ENCODE data around the gene RB1. TPM values are rescaled to one million over a fixed set of nuclear protein-coding genes. Genes with fewer than 3 reads are reported as not detected.
"Not testable (repeated sequence)": the region's sequence is repeated elsewhere in the genome, so short reads cannot be mapped to it uniquely, and the experiment has no call there.

Gene RB1
- total RNA-seq, 1 donor from 2014 or later: 35.4 TPM

DNA sequence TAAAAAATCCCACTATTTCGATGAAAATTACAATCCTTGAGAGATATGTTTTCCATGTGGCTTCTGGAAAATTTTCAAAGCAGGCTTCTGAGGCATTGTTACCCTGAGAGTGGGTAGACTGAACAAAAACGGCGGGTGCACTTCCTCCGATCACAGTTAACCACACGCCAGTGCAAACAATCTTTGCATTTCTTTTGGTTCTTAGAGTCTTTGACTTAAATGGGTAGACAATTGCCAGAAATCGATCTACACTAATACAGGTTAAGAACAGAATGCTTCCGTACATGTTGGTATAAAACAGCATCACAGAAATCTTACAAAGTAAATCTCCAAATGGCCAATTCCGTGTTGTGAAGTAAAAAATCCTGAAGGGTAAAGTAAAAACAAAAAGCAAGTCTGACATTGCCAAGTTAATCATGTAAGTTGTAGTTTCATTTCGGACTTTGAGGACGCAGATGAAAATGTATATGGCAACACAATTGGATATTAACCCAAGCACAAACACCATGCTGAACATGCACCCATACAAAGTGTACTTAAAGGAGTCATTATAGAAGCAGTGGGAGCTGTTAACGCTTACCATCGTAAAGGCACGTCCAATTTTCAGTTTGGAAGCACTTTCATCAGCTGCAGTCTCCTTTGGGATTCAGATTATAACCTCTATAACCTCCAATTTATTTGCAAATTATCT lies 108.4 kb downstream of the RB1 start:
- peak overlapping the region; percentile 69 for H3K4me3 ChIP-seq (ENCODE audit: low read depth, low read length)
- DNase-seq (ENCODE audit: low read depth): no peak
- TF ChIP-seq, protein P1, sequence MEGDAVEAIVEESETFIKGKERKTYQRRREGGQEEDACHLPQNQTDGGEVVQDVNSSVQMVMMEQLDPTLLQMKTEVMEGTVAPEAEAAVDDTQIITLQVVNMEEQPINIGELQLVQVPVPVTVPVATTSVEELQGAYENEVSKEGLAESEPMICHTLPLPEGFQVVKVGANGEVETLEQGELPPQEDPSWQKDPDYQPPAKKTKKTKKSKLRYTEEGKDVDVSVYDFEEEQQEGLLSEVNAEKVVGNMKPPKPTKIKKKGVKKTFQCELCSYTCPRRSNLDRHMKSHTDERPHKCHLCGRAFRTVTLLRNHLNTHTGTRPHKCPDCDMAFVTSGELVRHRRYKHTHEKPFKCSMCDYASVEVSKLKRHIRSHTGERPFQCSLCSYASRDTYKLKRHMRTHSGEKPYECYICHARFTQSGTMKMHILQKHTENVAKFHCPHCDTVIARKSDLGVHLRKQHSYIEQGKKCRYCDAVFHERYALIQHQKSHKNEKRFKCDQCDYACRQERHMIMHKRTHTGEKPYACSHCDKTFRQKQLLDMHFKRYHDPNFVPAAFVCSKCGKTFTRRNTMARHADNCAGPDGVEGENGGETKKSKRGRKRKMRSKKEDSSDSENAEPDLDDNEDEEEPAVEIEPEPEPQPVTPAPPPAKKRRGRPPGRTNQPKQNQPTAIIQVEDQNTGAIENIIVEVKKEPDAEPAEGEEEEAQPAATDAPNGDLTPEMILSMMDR (conservative IDR thresholded peaks at IDR 0.05; ENCODE audit: low read depth, low read length): no peak

DNA sequence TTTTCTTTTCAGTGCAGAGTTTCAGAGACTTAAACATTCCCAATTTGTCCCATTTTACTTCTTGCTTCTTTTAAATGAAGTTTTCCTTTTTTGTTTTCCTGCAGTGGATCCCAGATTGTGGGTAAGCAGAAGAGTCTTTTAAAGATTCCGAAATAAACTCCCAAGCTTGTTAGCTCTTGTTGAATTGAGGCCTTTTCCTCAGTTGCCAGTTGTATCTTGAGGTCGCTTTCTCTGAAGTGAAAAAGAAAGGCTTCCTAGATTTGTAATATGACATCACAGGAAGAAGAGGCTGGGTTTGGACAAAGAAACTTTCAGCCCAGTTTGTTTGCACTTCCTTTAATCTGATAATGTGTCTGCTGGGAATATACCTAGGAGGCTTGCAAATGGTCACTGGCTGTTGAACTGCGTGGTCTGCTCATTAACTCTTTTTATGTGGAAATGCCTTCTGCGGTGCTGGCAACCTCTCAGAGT lies 109.4 kb downstream of the RB1 start, which contains the start of gene LPAR6:
TSS of gene LPAR6 (minus strand) at position 233 of the 471 bp plus-strand sequence. CDS start 690 bp downstream, outside the sequence.
- TF ChIP-seq, protein P1 (conservative IDR thresholded peaks at IDR 0.05; ENCODE audit: low read depth, low read length): no peak
- DNase-seq (ENCODE audit: low read depth): no peak
- peak within 1 kb of the TSS; percentile 69 for H3K4me3 ChIP-seq (ENCODE audit: low read depth, low read length)

DNA sequence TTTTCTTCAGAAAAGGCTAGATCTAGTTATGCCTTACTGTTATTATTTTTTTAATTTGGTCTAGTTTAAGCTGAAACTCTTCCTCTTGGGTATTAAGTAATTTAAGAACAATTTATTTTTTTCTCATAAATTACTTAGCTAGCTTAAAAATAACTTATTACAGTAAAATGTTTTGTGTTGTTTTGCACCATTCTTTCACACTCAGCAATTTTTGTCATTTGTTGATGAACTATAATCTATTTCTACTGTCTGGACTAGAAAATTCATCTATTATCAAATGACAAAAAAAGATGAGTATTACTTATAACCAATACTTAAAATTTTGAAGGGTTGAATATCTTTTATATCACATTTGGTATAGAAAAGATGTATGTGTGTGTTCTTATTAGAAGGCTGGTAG lies 111.0 kb downstream of the RB1 start:
- DNase-seq (ENCODE audit: low read depth): no peak
- TF ChIP-seq, protein P1 (conservative IDR thresholded peaks at IDR 0.05; ENCODE audit: low read depth, low read length): no peak
- H3K4me3 ChIP-seq (ENCODE audit: low read depth, low read length): no peak overlapping the region

DNA sequence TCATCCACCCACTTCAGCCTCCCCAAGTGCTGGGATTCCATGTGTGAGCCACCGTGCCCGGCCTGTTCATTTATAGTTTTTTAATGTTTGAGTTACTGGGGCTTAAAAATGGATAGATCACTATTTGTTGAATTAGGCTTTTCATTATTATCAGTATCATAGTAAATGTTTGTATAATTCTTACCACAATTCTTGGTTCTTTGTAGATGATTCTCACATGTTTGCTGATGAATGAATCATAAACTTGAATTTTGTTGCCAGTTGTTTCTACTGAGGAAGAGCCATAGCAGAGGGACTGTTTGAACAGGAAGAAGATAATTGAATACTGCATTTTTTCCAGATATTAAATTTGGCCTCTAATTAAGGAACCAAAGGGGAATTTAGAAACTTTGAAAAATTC lies 112.0 kb downstream of the RB1 start:
- DNase-seq (ENCODE audit: low read depth): no peak
- TF ChIP-seq, protein P1 (conservative IDR thresholded peaks at IDR 0.05; ENCODE audit: low read depth, low read length): no peak
- no peak overlapping the region for H3K4me3 ChIP-seq (ENCODE audit: low read depth, low read length)

DNA sequence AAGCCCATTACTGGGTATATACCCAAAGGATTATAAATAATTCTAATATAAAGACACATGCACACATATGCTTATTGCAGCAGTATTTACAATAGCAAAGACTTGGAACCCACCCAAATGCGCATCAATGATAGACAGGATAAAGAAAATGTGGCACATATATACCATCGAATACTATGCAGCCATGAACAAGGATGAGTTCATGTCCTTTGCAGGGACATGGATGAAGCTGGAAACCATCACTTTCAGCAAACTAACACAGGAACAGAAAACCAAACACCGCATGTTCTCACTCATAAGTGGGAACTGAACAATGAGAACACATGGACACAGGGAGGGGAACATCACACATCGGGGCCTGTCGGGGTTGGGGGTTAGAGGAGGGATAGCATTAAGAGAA lies 118.5 kb downstream of the RB1 start:
- not testable (repeated sequence) for H3K4me3 ChIP-seq (ENCODE audit: low read depth, low read length); DNase-seq (ENCODE audit: low read depth)

DNA sequence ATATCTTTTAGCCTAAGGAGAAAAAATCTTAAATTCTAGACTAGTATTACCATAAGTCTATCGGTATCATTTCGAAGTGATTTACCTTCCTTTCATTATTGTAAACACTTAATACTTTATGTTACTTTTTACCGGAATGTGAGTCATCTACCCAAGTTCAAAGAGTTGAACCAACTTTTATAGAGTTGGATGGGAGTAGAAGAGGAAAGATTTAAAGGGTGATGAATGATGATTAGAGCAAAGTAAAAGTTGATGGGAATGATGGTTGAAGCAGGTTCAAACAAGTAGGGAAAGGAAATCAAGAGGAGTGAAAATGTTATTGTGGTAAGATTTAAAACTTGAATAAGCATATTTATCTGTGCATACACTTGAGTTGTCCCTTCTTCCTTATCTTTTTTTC lies 120.7 kb downstream of the RB1 start:
- H3K4me3 ChIP-seq (ENCODE audit: low read depth, low read length): no peak overlapping the region
- TF ChIP-seq, protein P1 (conservative IDR thresholded peaks at IDR 0.05; ENCODE audit: low read depth, low read length): no peak
- no peak for DNase-seq (ENCODE audit: low read depth)

DNA sequence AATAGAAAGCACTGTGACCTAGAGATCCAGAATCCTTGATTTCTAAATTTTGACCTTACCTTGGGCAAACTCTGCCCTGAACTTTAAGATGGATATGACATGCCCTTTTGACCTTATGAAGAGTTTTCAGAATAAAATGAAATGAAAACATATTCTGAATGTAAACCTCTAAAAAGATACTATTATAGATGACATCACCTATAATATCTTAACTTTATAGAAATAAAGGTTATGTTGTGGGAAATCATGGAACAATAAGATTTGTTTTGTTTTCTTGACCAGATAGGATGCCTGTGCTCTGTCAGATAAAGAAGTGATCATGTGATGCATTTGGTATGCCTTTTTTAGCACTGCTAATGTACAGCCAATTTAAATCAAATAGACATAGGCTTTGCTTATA lies 122.5 kb downstream of the RB1 start:
- no peak for DNase-seq (ENCODE audit: low read depth)
- TF ChIP-seq, protein P1 (conservative IDR thresholded peaks at IDR 0.05; ENCODE audit: low read depth, low read length): no peak
- no peak overlapping the region for H3K4me3 ChIP-seq (ENCODE audit: low read depth, low read length)

DNA sequence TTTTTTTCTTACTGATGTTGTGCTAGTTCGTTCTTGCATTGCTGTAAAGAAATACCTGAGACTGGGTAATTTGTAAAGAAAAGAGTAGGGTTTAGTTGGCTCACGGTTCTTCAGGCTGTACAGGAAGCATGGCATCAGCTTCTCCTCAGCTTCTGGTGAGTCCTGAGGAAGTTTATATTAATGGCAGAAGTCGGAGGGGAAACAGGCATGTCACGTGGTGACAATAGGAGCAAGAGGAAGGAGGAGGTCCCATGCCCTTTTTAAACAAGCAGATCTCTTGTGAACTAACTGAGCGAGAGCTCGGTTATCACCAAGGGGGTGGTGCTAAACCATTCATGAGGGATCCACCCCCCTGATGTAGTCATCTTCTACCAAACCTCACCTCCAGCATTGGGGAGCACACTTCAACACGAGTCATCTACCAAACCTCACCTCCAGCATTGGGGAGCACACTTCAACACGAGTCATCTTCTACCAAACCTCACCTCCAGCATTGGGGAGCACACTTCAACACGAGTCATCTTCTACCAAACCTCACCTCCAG lies 123.3 kb downstream of the RB1 start:
- H3K4me3 ChIP-seq (ENCODE audit: low read depth, low read length); DNase-seq (ENCODE audit: low read depth): not testable (repeated sequence)

All from epithelial cell of proximal tubule (primary cell).